SKM-1 treated with dmso at 0.1 percent for 144 hours (cell line): ENCODE measurements around the gene GFPT1.
A peak's percentile ranks its signal among the peaks of the same experiment; 100 is the strongest.
"Not testable (repeated sequence)": the region's sequence is repeated elsewhere in the genome, so short reads cannot be mapped to it uniquely, and the experiment has no call there.

Source experiments
- DNase-seq: peaks from one replicate; lab custom pipeline; 2025; ENCODE audit not compliant: unreplicated experiment; lab: John Stamatoyannopoulos, UW

The GFPT1 gene

DNA sequence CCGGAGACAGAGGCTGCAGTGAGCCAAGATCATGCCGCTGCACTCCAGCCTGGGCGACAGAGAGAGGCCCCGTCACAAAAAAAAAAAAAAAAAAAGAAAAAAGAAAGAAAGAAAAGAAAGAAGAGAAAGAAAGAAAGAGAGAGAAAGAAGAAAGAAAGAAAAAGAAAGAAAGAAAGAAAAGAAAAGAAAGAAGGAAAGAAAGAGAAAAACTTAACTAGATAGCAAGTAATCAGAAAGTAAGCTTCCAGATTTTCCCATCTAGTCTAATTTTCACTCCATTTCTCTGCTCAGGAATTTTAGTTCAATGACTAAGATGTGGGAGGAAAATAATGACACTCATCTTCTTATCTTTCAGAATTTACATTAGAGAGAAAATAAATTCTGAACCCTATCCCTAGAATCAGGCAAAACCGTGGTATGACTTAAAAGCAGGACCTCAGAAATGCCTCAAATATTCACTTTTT is 2.4 kb downstream of the GFPT1 start:
- DNase-seq = no peak

DNA sequence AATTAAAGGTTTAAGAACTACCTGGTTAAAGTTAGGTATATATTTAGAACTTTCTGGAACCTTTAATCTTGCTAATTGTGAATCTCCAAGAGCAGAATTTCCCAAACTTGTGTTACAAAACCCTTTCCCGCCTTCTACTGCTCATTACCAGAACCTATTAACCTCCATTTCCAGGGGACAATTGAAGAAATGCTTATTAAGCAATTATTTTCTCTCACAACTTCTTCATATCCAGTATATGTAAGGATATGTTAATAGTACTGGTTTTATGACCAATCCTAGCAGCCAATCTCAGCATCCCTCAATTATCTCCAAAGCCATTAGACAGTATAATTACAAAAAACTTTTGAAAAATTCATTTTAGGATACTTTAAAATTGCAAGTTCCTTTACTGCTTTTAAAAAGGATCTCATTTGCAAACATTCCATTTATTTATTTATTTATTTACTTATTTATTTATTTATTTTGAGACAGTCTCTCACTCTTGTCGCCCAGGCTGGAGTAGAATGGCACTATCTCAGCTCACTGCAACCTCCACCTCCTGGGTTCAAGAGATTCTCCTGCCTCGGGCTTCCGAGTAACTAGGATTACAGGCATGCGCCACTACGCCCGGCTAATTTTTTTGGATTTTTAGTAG is 3.7 kb downstream of the GFPT1 start:
- DNase-seq = no peak

DNA sequence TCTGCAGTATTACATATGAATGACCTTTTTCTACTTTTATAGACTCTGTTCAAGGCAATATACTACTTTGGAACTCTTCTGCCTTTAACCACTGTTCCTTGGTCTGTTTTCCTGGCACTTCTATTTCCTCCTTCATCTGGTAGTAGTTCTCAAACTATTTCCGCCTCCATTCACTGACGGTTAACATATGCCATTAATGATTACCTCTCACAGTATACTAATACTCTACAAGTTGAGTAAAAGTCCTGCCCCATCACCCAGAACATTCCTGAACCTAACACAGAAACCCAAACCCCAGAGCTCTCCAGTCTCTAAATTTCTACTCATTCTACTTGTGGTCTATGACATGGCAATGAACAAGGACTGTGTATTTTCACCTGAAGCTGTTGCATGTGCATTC is 4.5 kb downstream of the GFPT1 start:
- DNase-seq = no peak

- no peak for DNase-seq
These were observed 5.7 kb downstream of the GFPT1 start for GRCh38 chr2:69381337-69381737.

DNA sequence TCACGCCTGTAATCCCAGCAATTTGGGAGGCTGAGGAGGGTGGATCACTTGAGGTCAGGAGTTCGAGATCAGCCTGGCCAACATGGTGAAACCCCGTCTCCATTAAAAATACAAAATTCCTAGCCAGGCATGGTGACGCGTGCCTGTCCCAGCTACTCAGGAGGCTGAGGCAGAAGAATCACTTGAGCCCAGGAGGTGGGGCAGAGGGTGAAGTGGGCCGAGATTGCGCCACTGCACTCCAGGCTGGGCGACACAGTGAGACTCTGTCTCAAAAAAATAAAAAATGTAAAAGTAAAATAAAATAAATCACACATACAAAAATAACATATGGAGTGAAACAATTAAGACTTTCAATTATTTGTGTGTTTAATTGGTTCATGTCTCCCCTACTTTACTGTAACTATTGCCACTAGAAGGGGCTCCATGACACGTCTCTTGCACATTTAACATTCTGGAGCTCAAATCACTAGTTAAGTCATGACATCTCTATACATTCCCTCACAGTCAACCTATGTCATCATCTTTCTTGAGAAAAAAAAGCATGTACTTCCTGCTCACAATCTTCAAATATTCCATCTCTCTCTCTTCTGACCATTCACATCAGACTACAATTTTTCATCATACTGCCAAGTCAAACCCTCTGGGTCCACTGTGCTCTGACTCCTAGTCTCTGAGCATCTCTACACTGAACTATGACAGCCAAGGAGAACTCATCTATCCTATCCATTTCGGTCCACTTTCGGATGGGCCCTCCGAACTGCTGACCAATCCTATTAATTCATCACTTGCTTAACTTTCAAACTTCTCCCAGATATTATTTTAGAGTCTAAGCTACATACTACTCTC is 6.7 kb downstream of the GFPT1 start:
- DNase-seq = no peak

- DNase-seq = no peak
These were observed 10.6 kb downstream of the GFPT1 start for GRCh38 chr2:69376403-69376802.

DNA sequence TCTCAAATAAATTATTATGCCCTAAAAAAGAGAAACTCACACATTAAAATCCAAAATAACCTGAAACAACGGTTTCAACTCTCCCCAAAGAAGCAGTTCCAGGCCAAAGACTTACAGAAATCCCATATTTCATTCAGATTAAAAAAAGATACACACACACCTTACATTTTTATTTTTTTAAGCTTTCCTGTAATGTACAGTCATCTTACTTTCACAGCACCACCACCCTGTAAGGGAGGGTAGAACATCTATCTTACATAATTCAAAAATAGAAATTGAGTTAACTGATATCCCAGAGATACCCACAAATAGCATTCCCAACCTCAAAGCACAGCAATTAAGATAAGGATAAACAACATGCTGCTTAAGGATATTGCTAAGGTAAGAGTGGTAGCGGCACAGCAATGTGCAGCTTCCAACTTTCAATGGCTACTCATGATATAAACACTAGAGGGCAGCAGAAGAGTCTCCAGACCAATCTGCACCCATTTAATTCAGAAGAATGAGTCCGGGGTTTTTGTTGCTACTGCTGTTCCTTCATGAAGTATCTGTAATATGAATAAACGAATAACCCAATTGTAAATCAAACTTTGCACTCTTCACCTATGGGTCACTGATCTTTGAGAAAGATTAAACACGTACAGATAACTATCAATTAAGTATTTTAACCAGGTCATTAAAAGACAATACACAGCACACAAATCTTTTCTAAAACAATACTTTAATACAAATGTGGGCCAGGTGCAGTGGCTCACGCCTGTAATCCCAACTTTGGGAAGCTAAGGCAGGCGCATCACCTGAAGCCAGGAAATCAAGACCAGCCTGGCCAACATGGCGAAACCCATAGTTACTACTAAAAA is 11.3 kb downstream of the GFPT1 start:
- DNase-seq = peak; percentile 35

- no peak for DNase-seq
These were observed 14.3 kb downstream of the GFPT1 start for GRCh38 chr2:69372767-69373166.

DNA sequence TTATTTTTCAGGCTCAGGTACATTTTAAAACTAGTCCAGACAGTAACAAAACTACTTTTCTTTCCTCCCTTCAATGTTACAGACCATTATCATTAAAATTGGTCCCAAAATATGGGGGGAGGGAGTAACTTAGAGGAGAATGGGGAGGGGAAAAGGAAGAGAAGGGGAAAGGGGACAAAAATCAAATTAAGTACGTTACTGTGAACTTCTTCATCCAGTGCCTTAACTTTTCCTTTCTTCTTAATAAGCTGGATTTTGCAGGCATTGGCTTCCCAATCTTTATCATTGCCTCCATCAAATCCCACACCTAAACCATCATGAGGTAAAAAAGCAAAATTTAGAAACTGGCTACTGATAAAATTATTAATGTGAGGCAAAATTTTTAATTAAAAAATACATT is 17.2 kb downstream of the GFPT1 start:
- DNase-seq = no peak

GRCh38 chr2:69368588-69368987 is 18.4 kb downstream of the GFPT1 start:
- no peak for DNase-seq

GRCh38 chr2:69359371-69359770 is 27.7 kb downstream of the GFPT1 start:
- DNase-seq = no peak

DNA sequence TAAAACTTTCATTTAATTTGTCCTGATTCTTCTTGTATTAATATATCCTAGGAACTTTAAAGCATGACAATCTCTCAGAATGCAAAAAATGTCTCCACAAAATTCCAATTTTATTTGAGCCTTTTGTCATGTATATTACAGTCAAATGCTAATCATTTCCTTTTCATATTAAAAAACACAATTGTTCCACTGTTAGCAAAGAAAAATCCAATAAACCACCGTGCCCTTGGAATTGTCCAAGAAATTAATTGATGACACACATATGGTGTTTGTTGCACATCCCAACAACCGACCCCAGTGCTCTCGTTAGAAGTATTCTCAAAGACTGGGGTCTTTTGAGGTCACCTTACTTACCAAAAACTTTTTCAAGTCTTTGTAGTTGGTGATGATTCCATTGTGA is 28.1 kb downstream of the GFPT1 start:
- DNase-seq = no peak

- DNase-seq = no peak
These were observed 30.6 kb downstream of the GFPT1 start for GRCh38 chr2:69356471-69356870.

DNA sequence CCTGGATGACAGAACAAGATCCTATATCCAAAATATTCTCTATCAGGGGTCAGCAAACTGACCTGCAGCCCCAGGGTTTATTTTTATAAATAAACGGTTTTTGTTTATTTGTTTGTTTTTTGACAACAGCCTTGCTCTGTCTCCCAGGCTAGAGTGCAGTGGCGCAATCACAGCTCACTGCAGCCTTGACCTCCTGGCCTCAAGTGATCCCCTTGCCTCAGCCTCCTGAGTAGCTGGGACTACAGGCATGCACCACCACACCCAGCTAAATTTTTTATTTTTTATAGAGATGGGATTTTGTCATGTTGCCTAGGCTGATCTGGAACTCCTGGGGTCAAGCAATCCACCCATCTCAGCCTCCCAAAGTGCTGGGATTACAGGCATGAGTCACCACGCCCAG is 32.1 kb downstream of the GFPT1 start:
- not testable (repeated sequence) for DNase-seq

- DNase-seq = no peak
These were observed 33.7 kb downstream of the GFPT1 start for GRCh38 chr2:69353360-69353759.

DNA sequence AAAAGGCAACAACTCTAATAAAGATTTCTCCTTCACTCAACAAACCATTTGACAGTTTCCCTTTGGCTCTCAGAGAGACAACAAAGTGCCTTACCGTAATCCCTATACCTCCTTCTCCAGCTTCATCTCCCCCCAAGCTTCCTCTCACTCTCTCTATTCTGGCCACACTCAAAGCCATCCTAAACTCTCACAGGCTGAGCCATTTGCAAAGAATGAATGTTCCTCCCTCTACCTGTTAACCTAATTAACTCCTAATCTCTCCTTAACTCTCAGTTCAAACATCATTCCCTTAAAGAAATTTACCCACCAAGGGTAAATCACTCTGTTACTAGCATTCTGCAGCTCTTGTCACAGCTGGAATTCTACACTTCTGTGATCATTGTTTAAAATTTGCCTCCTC is 38.2 kb downstream of the GFPT1 start:
- no peak for DNase-seq

- no peak for DNase-seq
These were observed 41.6 kb downstream of the GFPT1 start for GRCh38 chr2:69345434-69345833.

GRCh38 chr2:69344305-69344704 is 42.7 kb downstream of the GFPT1 start:
- no peak for DNase-seq

- DNase-seq = no peak
These were observed 46.8 kb downstream of the GFPT1 start for GRCh38 chr2:69340101-69340775.

GRCh38 chr2:69335311-69335710 is 51.7 kb downstream of the GFPT1 start:
- DNase-seq = no peak

GRCh38 chr2:69333352-69333751 is 53.7 kb downstream of the GFPT1 start:
- DNase-seq = no peak
